Panc1 (cell line): ENCODE results near the gene IYD. TPM values are rescaled to one million over a fixed set of nuclear protein-coding genes. Genes with fewer than 3 reads are reported as not detected.

Experiments used
- ATAC-seq: fragments of 200-7000 bp; cut with Tn5 transposase; 2 replicates; pipeline ENCODE4 v1.9.1; 2020; ENCODE audit warnings: mild to moderate bottlenecking, moderate library complexity
- BruUV-seq: library from RNA; stranded (reverse); fragments of 400-500 nt; replicated peaks from 2 replicates; lab custom pipeline; 2021; lab: Mats Ljungman, UMichigan
- CTCF ChIA-PET: fragments of 300-600 bp; sonication (Branson Sonifier 250); formaldehyde crosslinking; loops from one replicate; lab custom pipeline; 2022; ENCODE audit warnings: antibody characterized with exemption; lab: Charles Lee
- POLR2A ChIA-PET: fragments of 300-600 bp; sonication (Branson Sonifier 250); formaldehyde crosslinking; loops from one replicate; lab custom pipeline; 2022; ENCODE audit warnings: antibody characterized with exemption; lab: Charles Lee
- DNase-seq: peaks from one replicate; pipeline ENCODE4 v3.0.0-alpha.2; 2010; ENCODE audit warnings: low read depth, low spot score
- H3K27ac ChIP-seq: 2 replicates; pipeline ENCODE4 v1.5.1; 2011; ENCODE audit warnings: mild to moderate bottlenecking, low read length, inconsistent platforms
- H3K27me3 ChIP-seq: fragments of 200-500 bp; sonication (Bioruptor generic); 2 replicates; pipeline ENCODE4 v1.6.0; 2014; ENCODE audit warnings: low read length, inconsistent platforms; ENCODE audit not compliant: control insufficient read depth, insufficient read depth
- H3K36me3 ChIP-seq: fragments of 200-500 bp; sonication (Bioruptor generic); 2 replicates; pipeline ENCODE4 v1.5.1; 2014; ENCODE audit warnings: inconsistent platforms, mild to moderate bottlenecking, low read length, moderate library complexity; ENCODE audit not compliant: control insufficient read depth, insufficient read depth
- H3K4me1 ChIP-seq: 2 replicates; pipeline ENCODE4 v1.5.1; 2011; ENCODE audit warnings: inconsistent platforms, mild to moderate bottlenecking, low read length, moderate library complexity; ENCODE audit not compliant: control insufficient read depth, insufficient read depth
- H3K4me3 ChIP-seq, 2 experiments: 2 replicates each; pipeline ENCODE4 v1.5.1; 2011 to 2012; ENCODE audit warnings: low read depth in 2 of 2, low read length in 2 of 2, mild to moderate bottlenecking in 2 of 2, inconsistent platforms in 1 of 2, moderate library complexity in 1 of 2
- H3K9me3 ChIP-seq: fragments of 200-500 bp; sonication (Bioruptor generic); 2 replicates; pipeline ENCODE4 v1.5.1; 2014; ENCODE audit warnings: low read depth, mild to moderate bottlenecking, inconsistent platforms, low read length, moderate library complexity; ENCODE audit not compliant: control insufficient read depth, insufficient read depth
- POLR2AphosphoS5 ChIP-seq: IDR thresholded peaks from 2 replicates; pipeline ENCODE4 v1.6.1; 2012; ENCODE audit warnings: mild to moderate bottlenecking, low read depth, low read length, moderate library complexity
- SIN3A ChIP-seq: IDR thresholded peaks from 2 replicates; pipeline ENCODE4 v1.6.1; 2012; ENCODE audit warnings: low read depth, mild to moderate bottlenecking, low read length, moderate library complexity, borderline replicate concordance; ENCODE audit not compliant: insufficient read depth
- in situ Hi-C: cut with HindIII; loops from 2 replicates; pipeline ENCODE4 v1.10.0; 2016; ENCODE audit warnings: low sequenced_read_pairs, low pct_unique_long_range_greater_than_20kb
- intact Hi-C: fragments of 100-400 bp; cut with micrococcal nuclease; formaldehyde crosslinking; loops from one replicate; pipeline ENCODE4 v1.10.0; 2022; ENCODE audit not compliant: unreplicated experiment
- total RNA-seq: library from RNA; stranded (reverse); gene quantifications from one replicate; pipeline ENCODE4 v1.2.1, GENCODE V29; 2021; ENCODE audit not compliant: unreplicated experiment
- TF ChIP-seq, protein P1 (sequence below), 2 experiments: IDR thresholded peaks; 2 replicates each; pipeline ENCODE4 v1.6.1; 2011 to 2012; ENCODE audit warnings: low read depth in 2 of 2, control low read depth in 1 of 2, low read length in 1 of 2, mild to moderate bottlenecking in 1 of 2, moderate library complexity in 1 of 2; ENCODE audit not compliant: insufficient read depth in 1 of 2
- TF ChIP-seq, protein P2 (sequence below): fragments of 450-650 bp; IDR thresholded peaks from 2 replicates; pipeline ENCODE4 v1.5.1; 2017; ENCODE audit warnings: mild to moderate bottlenecking

IYD gene
- total RNA-seq, 1 experiment from 2014 or later: 0.03 TPM

- DNase-seq (no peak), ATAC-seq (no peak)
- Histone ChIP-seq H3K9me3 (no peaks in the 10 kb centered on the region), H3K36me3 (no peaks in the 10 kb centered on the region), H3K27me3 (0 out of 2 replicates have a peak, but pooled peaks cover 3% of the 10 kb centered on the region), H3K4me3 (no peak overlapping the region), H3K4me1 (no peaks in the 10 kb centered on the region), H3K27ac (no peak overlapping the region)
- no TSS peak for BruUV-seq
- ChIA-PET POLR2A (no interaction called here), CTCF (interaction anchor here (0.6 to 1.5 kb wide), 4 partner anchors 226 to 323 kb away, joined by 4 to 9 read pairs (median 6); no protein-coding TSS in a partner anchor)
- intact Hi-C loops (loop anchor here (2.0 kb wide), 1 partner anchor 313 kb away; no protein-coding TSS in a partner anchor), in situ Hi-C loops (no loop called here)
- TF ChIP-seq SIN3A (no peak), POLR2AphosphoS5 (no peak)
- TF ChIP-seq, protein P1, sequence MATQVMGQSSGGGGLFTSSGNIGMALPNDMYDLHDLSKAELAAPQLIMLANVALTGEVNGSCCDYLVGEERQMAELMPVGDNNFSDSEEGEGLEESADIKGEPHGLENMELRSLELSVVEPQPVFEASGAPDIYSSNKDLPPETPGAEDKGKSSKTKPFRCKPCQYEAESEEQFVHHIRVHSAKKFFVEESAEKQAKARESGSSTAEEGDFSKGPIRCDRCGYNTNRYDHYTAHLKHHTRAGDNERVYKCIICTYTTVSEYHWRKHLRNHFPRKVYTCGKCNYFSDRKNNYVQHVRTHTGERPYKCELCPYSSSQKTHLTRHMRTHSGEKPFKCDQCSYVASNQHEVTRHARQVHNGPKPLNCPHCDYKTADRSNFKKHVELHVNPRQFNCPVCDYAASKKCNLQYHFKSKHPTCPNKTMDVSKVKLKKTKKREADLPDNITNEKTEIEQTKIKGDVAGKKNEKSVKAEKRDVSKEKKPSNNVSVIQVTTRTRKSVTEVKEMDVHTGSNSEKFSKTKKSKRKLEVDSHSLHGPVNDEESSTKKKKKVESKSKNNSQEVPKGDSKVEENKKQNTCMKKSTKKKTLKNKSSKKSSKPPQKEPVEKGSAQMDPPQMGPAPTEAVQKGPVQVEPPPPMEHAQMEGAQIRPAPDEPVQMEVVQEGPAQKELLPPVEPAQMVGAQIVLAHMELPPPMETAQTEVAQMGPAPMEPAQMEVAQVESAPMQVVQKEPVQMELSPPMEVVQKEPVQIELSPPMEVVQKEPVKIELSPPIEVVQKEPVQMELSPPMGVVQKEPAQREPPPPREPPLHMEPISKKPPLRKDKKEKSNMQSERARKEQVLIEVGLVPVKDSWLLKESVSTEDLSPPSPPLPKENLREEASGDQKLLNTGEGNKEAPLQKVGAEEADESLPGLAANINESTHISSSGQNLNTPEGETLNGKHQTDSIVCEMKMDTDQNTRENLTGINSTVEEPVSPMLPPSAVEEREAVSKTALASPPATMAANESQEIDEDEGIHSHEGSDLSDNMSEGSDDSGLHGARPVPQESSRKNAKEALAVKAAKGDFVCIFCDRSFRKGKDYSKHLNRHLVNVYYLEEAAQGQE (IDR thresholded peaks at IDR 0.05; ENCODE audit: insufficient read depth in 1 of 2, low read depth in 2 of 2, low read length in 1 of 2): no peak
- TF ChIP-seq, protein P2, sequence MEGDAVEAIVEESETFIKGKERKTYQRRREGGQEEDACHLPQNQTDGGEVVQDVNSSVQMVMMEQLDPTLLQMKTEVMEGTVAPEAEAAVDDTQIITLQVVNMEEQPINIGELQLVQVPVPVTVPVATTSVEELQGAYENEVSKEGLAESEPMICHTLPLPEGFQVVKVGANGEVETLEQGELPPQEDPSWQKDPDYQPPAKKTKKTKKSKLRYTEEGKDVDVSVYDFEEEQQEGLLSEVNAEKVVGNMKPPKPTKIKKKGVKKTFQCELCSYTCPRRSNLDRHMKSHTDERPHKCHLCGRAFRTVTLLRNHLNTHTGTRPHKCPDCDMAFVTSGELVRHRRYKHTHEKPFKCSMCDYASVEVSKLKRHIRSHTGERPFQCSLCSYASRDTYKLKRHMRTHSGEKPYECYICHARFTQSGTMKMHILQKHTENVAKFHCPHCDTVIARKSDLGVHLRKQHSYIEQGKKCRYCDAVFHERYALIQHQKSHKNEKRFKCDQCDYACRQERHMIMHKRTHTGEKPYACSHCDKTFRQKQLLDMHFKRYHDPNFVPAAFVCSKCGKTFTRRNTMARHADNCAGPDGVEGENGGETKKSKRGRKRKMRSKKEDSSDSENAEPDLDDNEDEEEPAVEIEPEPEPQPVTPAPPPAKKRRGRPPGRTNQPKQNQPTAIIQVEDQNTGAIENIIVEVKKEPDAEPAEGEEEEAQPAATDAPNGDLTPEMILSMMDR: no peak
Observed at GRCh38 chr6:150394053-150394898, 25.5 kb downstream of the IYD start.

DNA sequence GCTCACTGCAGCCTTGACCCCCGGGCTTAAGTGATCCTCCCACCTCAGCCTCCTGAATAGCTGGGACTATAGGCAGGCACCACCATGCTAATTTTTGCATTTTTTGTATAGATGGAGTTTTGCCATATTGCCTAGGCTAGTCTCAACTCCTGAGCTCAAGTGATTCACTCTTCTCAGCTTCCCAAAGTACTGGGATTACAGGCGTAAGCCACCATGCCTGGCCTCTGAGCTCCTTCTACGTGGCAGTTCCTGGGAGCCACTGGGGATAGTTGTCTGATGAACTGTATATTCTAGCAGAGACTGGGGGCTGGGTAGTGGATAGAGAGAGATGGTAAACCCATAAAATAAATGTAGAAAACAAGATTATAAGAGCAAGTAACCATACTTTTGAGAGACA lies 26.1 kb downstream of the IYD start:
- DNase-seq: no peak
- no peaks in the 10 kb centered on the region for H3K4me1 ChIP-seq
- H3K27me3 ChIP-seq: 0 out of 2 replicates have a peak, but pooled peaks cover 3% of the 10 kb centered on the region
- no peak overlapping the region for H3K27ac ChIP-seq
- H3K36me3 ChIP-seq: no peaks in the 10 kb centered on the region
- ATAC-seq: no peak
- ChIA-PET CTCF (interaction anchor here (0.6 to 1.5 kb wide), 6 partner anchors 24 to 505 kb away, joined by 3 to 9 read pairs (median 4); no protein-coding TSS in a partner anchor), POLR2A (no interaction called here)
- no peak overlapping the region for H3K4me3 ChIP-seq
- no TSS peak for BruUV-seq
- TF ChIP-seq, protein P2: no peak
- TF ChIP-seq POLR2AphosphoS5: no peak
- no peaks in the 10 kb centered on the region for H3K9me3 ChIP-seq
- intact Hi-C loops: loop anchor here (2.0 kb wide), 1 partner anchor 314 kb away; no protein-coding TSS in a partner anchor
- in situ Hi-C loops: no loop called here
